A549 (cell line): Measurements from ENCODE around the gene CYP4V2. TPM values are rescaled to one million over a fixed set of nuclear protein-coding genes. Genes with fewer than 3 reads are reported as not detected.
A peak's percentile ranks its signal among the peaks of the same experiment; 100 is the strongest.

Source experiments
- ATAC-seq, 2 experiments: fragments of 200-7000 bp in 1 of 2; fragments of >200 bp in 1 of 2; cut with Nextera tagmentation in 1 of 2; cut with Tn5 transposase in 1 of 2; 3 replicates each; pipeline versions ENCODE4 v1.8.0 to v1.9.1; 2018 to 2020; ENCODE audit warnings: mild to moderate bottlenecking in 1 of 2, moderate library complexity in 1 of 2
- CTCF ChIA-PET: fragments of 300-600 bp; sonication (Branson Sonifier 250); formaldehyde crosslinking; extraction: SDS; loops from one replicate; lab custom pipeline; 2021; ENCODE audit warnings: antibody characterized with exemption, inconsistent platforms; lab: Yijun Ruan, JAX
- POLR2A ChIA-PET: fragments of 350-600 bp; formaldehyde crosslinking; extraction: SDS; loops from one replicate; lab custom pipeline; 2021; ENCODE audit warnings: antibody characterized with exemption, inconsistent platforms; lab: Yijun Ruan, JAX
- DNase-seq, 2 experiments: peaks; one replicate each; pipeline versions ENCODE4 v3.0.0 to v3.0.0-alpha.2; 2011 to 2016; ENCODE audit warnings: low read depth in 1 of 2, low spot score in 1 of 2
- FAIRE-seq: peaks from 2 replicates; lab custom pipeline; 2011; peaks lifted over from hg19 to GRCh38; lab: Jason Lieb, UNC
- H3K27ac ChIP-seq, 2 experiments: fragments of >200 bp; sonication (Bioruptor Twin); formaldehyde crosslinking; 3 replicates each; pipeline ENCODE4 v1.5.1; 2016 to 2017
- H3K4me1 ChIP-seq: fragments of >200 bp; sonication (Bioruptor Twin); formaldehyde crosslinking; 3 replicates; pipeline ENCODE4 v1.6.1; 2016
- H3K4me2 ChIP-seq: fragments of >200 bp; sonication (Bioruptor Twin); formaldehyde crosslinking; 3 replicates; pipeline ENCODE4 v1.6.1; 2016
- H3K4me3 ChIP-seq: fragments of >200 bp; sonication (Bioruptor Twin); formaldehyde crosslinking; 3 replicates; pipeline ENCODE4 v1.5.1; 2016
- H3K9me3 ChIP-seq: fragments of >200 bp; sonication (Bioruptor Twin); formaldehyde crosslinking; 3 replicates; pipeline ENCODE4 v1.6.1; 2016
- BHLHE40 ChIP-seq: IDR thresholded peaks from 2 replicates; pipeline ENCODE4 v1.6.1; 2012; ENCODE audit warnings: low read depth, low read length, inconsistent platforms
- CEBPB ChIP-seq, 2 experiments: fragments of >200 bp in 1 of 2; sonication (Bioruptor Twin) in 1 of 2; formaldehyde crosslinking in 1 of 2; IDR thresholded peaks; 2 replicates each; pipeline ENCODE4 v1.6.1; 2012 to 2016
- CHD2 ChIP-seq: fragments of 150-350 bp; IDR thresholded peaks from 2 replicates; pipeline ENCODE4 v1.6.1; 2014; ENCODE audit warnings: low read length; ENCODE audit not compliant: partially characterized antibody
- CTCF ChIP-seq: fragments of >200 bp; sonication (Bioruptor Twin); formaldehyde crosslinking; IDR thresholded peaks from 3 replicates; pipeline ENCODE4 v1.5.1; 2016
- ESRRA ChIP-seq: fragments of 150-350 bp; IDR thresholded peaks from 2 replicates; pipeline ENCODE4 v1.6.1; 2014; ENCODE audit warnings: mild to moderate bottlenecking, low read length, borderline replicate concordance
- FOSL2 ChIP-seq, 2 experiments: fragments of 450-650 bp in 1 of 2; fragments of >200 bp in 1 of 2; sonication (Bioruptor Twin) in 1 of 2; formaldehyde crosslinking; IDR thresholded peaks; 2 replicates each; pipeline versions ENCODE4 v1.5.0 to v1.6.1; 2016 to 2020; ENCODE audit warnings: mild to moderate bottlenecking in 1 of 2, moderate library complexity in 1 of 2
- GATA3 ChIP-seq: IDR thresholded peaks from 2 replicates; pipeline ENCODE4 v1.6.1; 2012; ENCODE audit warnings: borderline replicate concordance
- HDAC2 ChIP-seq: fragments of 200-600 bp; sonication (generic); IDR thresholded peaks from 2 replicates; pipeline ENCODE4 v1.6.1; 2016
- HEYL ChIP-seq: fragments of 250-450 bp; sonication (Bioruptor Pico); IDR thresholded peaks from 2 replicates; pipeline ENCODE4 v1.8.0; 2021; ENCODE audit warnings: mild to moderate bottlenecking, moderate library complexity
- HOXB5 ChIP-seq: fragments of 250-450 bp; sonication (Bioruptor Pico); IDR thresholded peaks from 2 replicates; pipeline ENCODE4 v1.5.0; 2020; ENCODE audit warnings: mild to moderate bottlenecking, moderate library complexity
- JUN ChIP-seq, 2 experiments: fragments of >200 bp; sonication (Bioruptor Twin); formaldehyde crosslinking; IDR thresholded peaks; 2 replicates in 1 of 2; 3 replicates in 1 of 2; pipeline ENCODE4 v1.6.1; 2016 to 2017
- JUNB ChIP-seq: fragments of >200 bp; sonication (Bioruptor Twin); formaldehyde crosslinking; IDR thresholded peaks from 2 replicates; pipeline ENCODE4 v1.6.1; 2016
- MAFK ChIP-seq: fragments of 450-650 bp; IDR thresholded peaks from 2 replicates; pipeline ENCODE4 v1.6.1; 2014; ENCODE audit not compliant: partially characterized antibody
- MYC ChIP-seq: IDR thresholded peaks from 2 replicates; pipeline ENCODE4 v1.6.1; 2012; ENCODE audit warnings: mild to moderate bottlenecking, inconsistent platforms, low read length, improper control_type of control experiment, borderline replicate concordance
- NFE2L2 ChIP-seq: fragments of 150-350 bp; conservative IDR thresholded peaks from 2 replicates; pipeline ENCODE4 v1.6.1; 2014; ENCODE audit warnings: low read length
- NPAS2 ChIP-seq: fragments of 250-450 bp; sonication (Bioruptor Pico); IDR thresholded peaks from 2 replicates; pipeline ENCODE4 v1.8.0; 2022; ENCODE audit warnings: mild to moderate bottlenecking, moderate library complexity, borderline replicate concordance
- NR3C1 ChIP-seq: fragments of >200 bp; sonication (Bioruptor Twin); formaldehyde crosslinking; IDR thresholded peaks from 3 replicates; pipeline ENCODE4 v1.6.1; 2017
- PHF8 ChIP-seq: fragments of 200-600 bp; sonication (generic); IDR thresholded peaks from 2 replicates; pipeline ENCODE4 v1.6.1; 2016; ENCODE audit warnings: low read depth, mild to moderate bottlenecking, antibody characterized with exemption, moderate library complexity, borderline replicate concordance
- POLR2A ChIP-seq: IDR thresholded peaks from 2 replicates; pipeline ENCODE4 v1.6.1; 2012; ENCODE audit warnings: mild to moderate bottlenecking, low read length
- RARB ChIP-seq: fragments of 250-450 bp; sonication (Bioruptor Pico); IDR thresholded peaks from 2 replicates; pipeline ENCODE4 v1.8.0; 2021; ENCODE audit warnings: mild to moderate bottlenecking, moderate library complexity
- RFX5 ChIP-seq: fragments of 450-650 bp; IDR thresholded peaks from 2 replicates; pipeline ENCODE4 v1.7.1; 2014; ENCODE audit warnings: antibody characterized with exemption, mild to moderate bottlenecking, moderate library complexity
- TFCP2L1 ChIP-seq: fragments of 250-450 bp; sonication (Bioruptor Pico); IDR thresholded peaks from 2 replicates; pipeline ENCODE4 v1.5.0; 2021; ENCODE audit warnings: mild to moderate bottlenecking
- TP53 ChIP-seq: fragments of 250-450 bp; sonication (Bioruptor Pico); IDR thresholded peaks from 2 replicates; pipeline ENCODE4 v1.5.0; 2021; ENCODE audit warnings: mild to moderate bottlenecking, moderate library complexity
- WGBS: methylation state at CpG from one replicate; pipeline ENCODE4 v1.1.6; 2017; ENCODE audit errors: missing lambda C conversion rate; 5-methylcytosine and 5-hydroxymethylcytosine counted together
- polyA minus RNA-seq: library from RNA; depleted of rRNA, polyadenylated mRNA; stranded (reverse); fragments of >200 nt; gene quantifications from 2 replicates; pipeline ENCODE4 v1.2.3, GENCODE V29; 2011; rRNA and poly(A)+ RNA removed
- polyA plus RNA-seq, 4 experiments: library from polyadenylated mRNA; depleted of rRNA in 3 of 4; stranded (reverse); fragments of >200 nt; fragmentation: RNase III in 1 of 4; extraction: RNeasy Plus Mini Kit Qiagen cat#74134 plus additional on column Dnase treatment in 1 of 4; gene quantifications; 2 replicates in 3 of 4; 3 replicates in 1 of 4; pipeline ENCODE4 v1.2.3, GENCODE V29; 2011 to 2017
- TF ChIP-seq, protein P1 (sequence below): fragments of 250-450 bp; sonication (Bioruptor Pico); IDR thresholded peaks from 2 replicates; pipeline ENCODE4 v1.5.0; 2020; ENCODE audit warnings: low read depth, mild to moderate bottlenecking, moderate library complexity
- TF ChIP-seq, protein P2 (sequence below): fragments of 250-450 bp; sonication (Bioruptor Pico); IDR thresholded peaks from 2 replicates; pipeline ENCODE4 v1.5.0; 2021; ENCODE audit warnings: mild to moderate bottlenecking, moderate library complexity, borderline replicate concordance
- TF ChIP-seq, protein P3 (sequence below): fragments of 150-350 bp; IDR thresholded peaks from 2 replicates; pipeline ENCODE4 v1.6.1; 2014; ENCODE audit warnings: low read depth, mild to moderate bottlenecking, low read length
- TF ChIP-seq, protein P4 (sequence below): fragments of 450-650 bp; IDR thresholded peaks from 2 replicates; pipeline ENCODE4 v1.6.1; 2014; ENCODE audit warnings: antibody characterized with exemption
- TF ChIP-seq, protein P5 (sequence below): fragments of >200 bp; sonication (Bioruptor Twin); formaldehyde crosslinking; IDR thresholded peaks from 3 replicates; pipeline ENCODE4 v1.6.1; 2016

CYP4V2 gene
- polyA plus RNA-seq (2011; rRNA removed): 5.0 and 5.5 TPM in 2 replicates
- polyA plus RNA-seq (2012; cell fraction: cytosol; rRNA removed): 1.5 and 1.8 TPM in 2 replicates
- polyA plus RNA-seq (2012; cell fraction: nucleus; rRNA removed): 1.1 and 1.5 TPM in 2 replicates
- 2.8 to 3.3 TPM (median 3.0 TPM) in 3 replicates for polyA plus RNA-seq (2017; fragmentation: RNase III; extraction: RNeasy Plus Mini Kit Qiagen cat#74134 plus additional on column Dnase treatment)
- 1.0 and 1.3 TPM in 2 replicates for polyA minus RNA-seq

- TF ChIP-seq TP53 (CRISPR knock-in tag) (no peak), MAFK (no peak), NR3C1 (no peak), POLR2A (peak; percentile 21), JUNB (no peak), ESRRA (no peak), HDAC2 (peak; percentile 41; the same call in 1 of the 2 replicates), MYC (no peak), RFX5 (no peak), HOXB5 (CRISPR knock-in tag) (no peak), BHLHE40 (no peak), CTCF (peak; percentile 30), GATA3 (no peak), JUN (IDR thresholded peaks at IDR 0.05) (peak in 1 of 2 experiments; percentile 48; a peak in 2 of 5 replicates), RARB (no peak), HEYL (CRISPR knock-in tag) (no peak), FOSL2 (IDR thresholded peaks at IDR 0.05) (no peak), FOSL2 (CRISPR knock-in tag; IDR thresholded peaks at IDR 0.05) (no peak), PHF8 (peak; percentile 81), TFCP2L1 (CRISPR knock-in tag) (no peak), NFE2L2 (no peak), CHD2 (no peak), NPAS2 (CRISPR knock-in tag) (no peak), CEBPB (IDR thresholded peaks at IDR 0.05) (no peak)
- TF ChIP-seq, protein P1, sequence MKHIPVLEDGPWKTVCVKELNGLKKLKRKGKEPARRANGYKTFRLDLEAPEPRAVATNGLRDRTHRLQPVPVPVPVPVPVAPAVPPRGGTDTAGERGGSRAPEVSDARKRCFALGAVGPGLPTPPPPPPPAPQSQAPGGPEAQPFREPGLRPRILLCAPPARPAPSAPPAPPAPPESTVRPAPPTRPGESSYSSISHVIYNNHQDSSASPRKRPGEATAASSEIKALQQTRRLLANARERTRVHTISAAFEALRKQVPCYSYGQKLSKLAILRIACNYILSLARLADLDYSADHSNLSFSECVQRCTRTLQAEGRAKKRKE (CRISPR knock-in tag): no peak
- TF ChIP-seq, protein P2, sequence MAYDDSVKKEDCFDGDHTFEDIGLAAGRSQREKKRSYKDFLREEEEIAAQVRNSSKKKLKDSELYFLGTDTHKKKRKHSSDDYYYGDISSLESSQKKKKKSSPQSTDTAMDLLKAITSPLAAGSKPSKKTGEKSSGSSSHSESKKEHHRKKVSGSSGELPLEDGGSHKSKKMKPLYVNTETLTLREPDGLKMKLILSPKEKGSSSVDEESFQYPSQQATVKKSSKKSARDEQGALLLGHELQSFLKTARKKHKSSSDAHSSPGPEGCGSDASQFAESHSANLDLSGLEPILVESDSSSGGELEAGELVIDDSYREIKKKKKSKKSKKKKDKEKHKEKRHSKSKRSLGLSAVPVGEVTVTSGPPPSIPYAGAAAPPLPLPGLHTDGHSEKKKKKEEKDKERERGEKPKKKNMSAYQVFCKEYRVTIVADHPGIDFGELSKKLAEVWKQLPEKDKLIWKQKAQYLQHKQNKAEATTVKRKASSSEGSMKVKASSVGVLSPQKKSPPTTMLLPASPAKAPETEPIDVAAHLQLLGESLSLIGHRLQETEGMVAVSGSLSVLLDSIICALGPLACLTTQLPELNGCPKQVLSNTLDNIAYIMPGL: peak; percentile 63; the same call in 1 of the 2 replicates
- TF ChIP-seq, protein P3, sequence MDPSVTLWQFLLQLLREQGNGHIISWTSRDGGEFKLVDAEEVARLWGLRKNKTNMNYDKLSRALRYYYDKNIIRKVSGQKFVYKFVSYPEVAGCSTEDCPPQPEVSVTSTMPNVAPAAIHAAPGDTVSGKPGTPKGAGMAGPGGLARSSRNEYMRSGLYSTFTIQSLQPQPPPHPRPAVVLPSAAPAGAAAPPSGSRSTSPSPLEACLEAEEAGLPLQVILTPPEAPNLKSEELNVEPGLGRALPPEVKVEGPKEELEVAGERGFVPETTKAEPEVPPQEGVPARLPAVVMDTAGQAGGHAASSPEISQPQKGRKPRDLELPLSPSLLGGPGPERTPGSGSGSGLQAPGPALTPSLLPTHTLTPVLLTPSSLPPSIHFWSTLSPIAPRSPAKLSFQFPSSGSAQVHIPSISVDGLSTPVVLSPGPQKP: no peak
- TF ChIP-seq, protein P4, sequence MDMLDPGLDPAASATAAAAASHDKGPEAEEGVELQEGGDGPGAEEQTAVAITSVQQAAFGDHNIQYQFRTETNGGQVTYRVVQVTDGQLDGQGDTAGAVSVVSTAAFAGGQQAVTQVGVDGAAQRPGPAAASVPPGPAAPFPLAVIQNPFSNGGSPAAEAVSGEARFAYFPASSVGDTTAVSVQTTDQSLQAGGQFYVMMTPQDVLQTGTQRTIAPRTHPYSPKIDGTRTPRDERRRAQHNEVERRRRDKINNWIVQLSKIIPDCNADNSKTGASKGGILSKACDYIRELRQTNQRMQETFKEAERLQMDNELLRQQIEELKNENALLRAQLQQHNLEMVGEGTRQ: no peak
- TF ChIP-seq, protein P5, sequence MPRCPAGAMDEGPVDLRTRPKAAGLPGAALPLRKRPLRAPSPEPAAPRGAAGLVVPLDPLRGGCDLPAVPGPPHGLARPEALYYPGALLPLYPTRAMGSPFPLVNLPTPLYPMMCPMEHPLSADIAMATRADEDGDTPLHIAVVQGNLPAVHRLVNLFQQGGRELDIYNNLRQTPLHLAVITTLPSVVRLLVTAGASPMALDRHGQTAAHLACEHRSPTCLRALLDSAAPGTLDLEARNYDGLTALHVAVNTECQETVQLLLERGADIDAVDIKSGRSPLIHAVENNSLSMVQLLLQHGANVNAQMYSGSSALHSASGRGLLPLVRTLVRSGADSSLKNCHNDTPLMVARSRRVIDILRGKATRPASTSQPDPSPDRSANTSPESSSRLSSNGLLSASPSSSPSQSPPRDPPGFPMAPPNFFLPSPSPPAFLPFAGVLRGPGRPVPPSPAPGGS: no peak
- TF ChIP-seq, all 56 proteins: peak for 6
- Histone ChIP-seq H3K9me3 (no peaks in the 10 kb centered on the region), H3K4me3 (peak within 1 kb of the TSS; percentile 75), H3K27ac (peak within 1 kb of the TSS; percentile 83 to 97), H3K4me2 (peak within 1 kb of the TSS; percentile 72), H3K4me1 (peaks cover 4% of the 10 kb centered on the region; the same call in 1 of the 3 replicates)
- POLR2A ChIA-PET: no interaction called here
- no peak for FAIRE-seq
- WGBS: 2% methylated on average over 10 of the region's 107 CpGs
- CTCF ChIA-PET: interaction anchor here (0.7 kb wide), 1 partner anchor 11 kb away, joined by 3 read pairs; no protein-coding TSS in a partner anchor
- ATAC-seq: peak; percentile 83 to 92
- peak; percentile 42 to 67 for DNase-seq
These were observed at the start of gene CYP4V2 for GRCh38 chr4:186191200-186192065. Gene CYP4V2, plus strand, starts transcription at chr4:186191567. Its CDS starts 257 bp downstream, at chr4:186191824.
